Measurements from ENCODE around the gene CORO7. TPM values are rescaled to one million over a fixed set of nuclear protein-coding genes. Genes with fewer than 3 reads are reported as not detected.

The CORO7 gene
- polyA plus RNA-seq, 1 donor from 2014 or later, result 57.6 TPM

- TF ChIP-seq EZH2 (IDR thresholded peaks at IDR 0.05; ENCODE audit: borderline replicate concordance, insufficient read depth, low read length, poor library complexity, severe bottlenecking) (no peak), REST (IDR thresholded peaks at IDR 0.05; ENCODE audit: borderline replicate concordance) (no peak), EP300 (conservative IDR thresholded peaks at IDR 0.05; ENCODE audit: poor library complexity, severe bottlenecking) (no peak), POLR2AphosphoS5 (IDR thresholded peaks at IDR 0.05) (no peak), CTCF (IDR thresholded peaks at IDR 0.05; ENCODE audit: poor library complexity, severe bottlenecking) (no peak), MXI1 (conservative IDR thresholded peaks at IDR 0.05; ENCODE audit: poor library complexity, severe bottlenecking) (no peak), TAF1 (IDR thresholded peaks at IDR 0.05; ENCODE audit: low read depth) (no peak), SMC3 (conservative IDR thresholded peaks at IDR 0.05; ENCODE audit: poor library complexity) (no peak)
- no peak overlapping the region for H3K27ac ChIP-seq (ENCODE audit: low read length)
- H3K4me3 ChIP-seq (ENCODE audit: low read length), result no peak overlapping the region
- H3K27me3 ChIP-seq (ENCODE audit: insufficient read depth, low read depth, low read length), result no peaks in the 10 kb centered on the region
- H3K9me3 ChIP-seq (ENCODE audit: low read length), result no peaks in the 10 kb centered on the region
- H3K4me2 ChIP-seq (ENCODE audit: low read length), result no peak overlapping the region
- H3K79me2 ChIP-seq (replicated peaks; ENCODE audit: insufficient read depth, low read length), result no peaks in the 10 kb centered on the region
- no peak overlapping the region for H2AFZ ChIP-seq (ENCODE audit: low read depth, low read length)
- no peaks in the 10 kb centered on the region for H4K20me1 ChIP-seq (ENCODE audit: insufficient read depth)
- H3K9ac ChIP-seq (ENCODE audit: low read length), result no peak overlapping the region
- no peaks in the 10 kb centered on the region for H3K9me2 ChIP-seq (ENCODE audit: insufficient read depth, low read length)
- no peaks in the 10 kb centered on the region for H3F3A ChIP-seq (ENCODE audit: insufficient read depth, low read length, poor library complexity, severe bottlenecking)
- H3K36me3 ChIP-seq (ENCODE audit: insufficient read depth, low read length), result no peaks in the 10 kb centered on the region
Measured at GRCh38 chr16:4378161-4378666, 38.2 kb downstream of the CORO7 start.

- Histone ChIP-seq H3K27ac (ENCODE audit: low read length) (no peak overlapping the region), H3K79me2 (replicated peaks; ENCODE audit: insufficient read depth, low read length) (no peaks in the 10 kb centered on the region)
Measured at GRCh38 chr16:4377573-4378154, 38.7 kb downstream of the CORO7 start.

More at GRCh38 chr16:4377573-4378154, 38.7 kb downstream of the CORO7 start:
- Histone ChIP-seq H3K9ac (ENCODE audit: low read length) (no peak overlapping the region), H2AFZ (ENCODE audit: low read depth, low read length) (no peak overlapping the region), H3K36me3 (ENCODE audit: insufficient read depth, low read length) (no peaks in the 10 kb centered on the region), H3K9me3 (ENCODE audit: low read length) (no peaks in the 10 kb centered on the region), H3K4me2 (ENCODE audit: low read length) (no peak overlapping the region), H3K9me2 (ENCODE audit: insufficient read depth, low read length) (no peaks in the 10 kb centered on the region), H3K27me3 (ENCODE audit: insufficient read depth, low read depth, low read length) (no peaks in the 10 kb centered on the region), H3F3A (ENCODE audit: insufficient read depth, low read length, poor library complexity, severe bottlenecking) (no peaks in the 10 kb centered on the region), H4K20me1 (ENCODE audit: insufficient read depth) (no peaks in the 10 kb centered on the region), H3K4me3 (ENCODE audit: low read length) (no peak overlapping the region)
- TF ChIP-seq POLR2AphosphoS5 (IDR thresholded peaks at IDR 0.05), result no peak
- TF ChIP-seq REST (IDR thresholded peaks at IDR 0.05; ENCODE audit: borderline replicate concordance), result no peak
- no peak for TF ChIP-seq SMC3 (conservative IDR thresholded peaks at IDR 0.05; ENCODE audit: poor library complexity)

All from neural cell (in vitro differentiated cells).